Thymus (tissue), 11 donors: ENCODE data around the gene HSFX3. TPM values are rescaled to one million over a fixed set of nuclear protein-coding genes. Genes with fewer than 3 reads are reported as not detected.

Experiments
- DNase-seq, 9 donors: peaks; one replicate each; pipeline ENCODE4 v3.0.0-alpha.2; 2013; ENCODE audit warnings: low spot score in 9 of 9, low read depth in 6 of 9, missing footprints in 1 of 9
- H3K27ac ChIP-seq, 2 donors: one replicate each; pipeline ENCODE4 v1.5.1; 2013; ENCODE audit warnings: control low read depth in 1 of 2, low read depth in 1 of 2, low read length in 1 of 2, mild to moderate bottlenecking in 1 of 2, moderate library complexity in 1 of 2
- H3K27me3 ChIP-seq, 2 donors: one replicate each; pipeline ENCODE4 v1.5.1; 2013; ENCODE audit warnings: low read length in 1 of 2; ENCODE audit not compliant: control insufficient read depth in 2 of 2, insufficient read depth in 1 of 2
- H3K36me3 ChIP-seq, 2 donors: one replicate each; pipeline ENCODE4 v1.5.1; 2013; ENCODE audit warnings: low read length in 1 of 2, mild to moderate bottlenecking in 1 of 2, moderate library complexity in 1 of 2; ENCODE audit not compliant: control insufficient read depth in 2 of 2, insufficient read depth in 2 of 2
- H3K4me1 ChIP-seq, 2 donors: one replicate each; pipeline ENCODE4 v1.5.1; 2013; ENCODE audit warnings: low read length in 2 of 2; ENCODE audit not compliant: control insufficient read depth in 2 of 2, insufficient read depth in 2 of 2
- H3K4me3 ChIP-seq, 2 donors: one replicate each; pipeline ENCODE4 v1.5.1; 2013; ENCODE audit warnings: low read length in 2 of 2, control low read depth in 1 of 2, mild to moderate bottlenecking in 1 of 2
- H3K9me3 ChIP-seq, 2 donors: one replicate each; pipeline ENCODE4 v1.5.1; 2013; ENCODE audit warnings: low read length in 1 of 2, mild to moderate bottlenecking in 1 of 2; ENCODE audit not compliant: control insufficient read depth in 2 of 2, insufficient read depth in 1 of 2
- WGBS: extraction: QIAGEN DNeasy Blood & Tissue Kit; methylation state at CpG from one replicate; pipeline ENCODE4 v1.1.7; 2013; 5-methylcytosine and 5-hydroxymethylcytosine counted together
- polyA plus RNA-seq: library from polyadenylated mRNA; stranded (reverse); fragments of 200-250 nt; gene quantifications from one replicate; pipeline ENCODE4 v1.2.3, GENCODE V29; 2013
- total RNA-seq: library from RNA; stranded (reverse); fragments of 120-200 nt; gene quantifications from one replicate; pipeline ENCODE4 v1.2.4, GENCODE V29; 2013
- donor health status: healthy.

The HSFX3 gene
- total and polyA plus RNA-seq, 2 donors, result 0.28 to 1.6 TPM

DNA sequence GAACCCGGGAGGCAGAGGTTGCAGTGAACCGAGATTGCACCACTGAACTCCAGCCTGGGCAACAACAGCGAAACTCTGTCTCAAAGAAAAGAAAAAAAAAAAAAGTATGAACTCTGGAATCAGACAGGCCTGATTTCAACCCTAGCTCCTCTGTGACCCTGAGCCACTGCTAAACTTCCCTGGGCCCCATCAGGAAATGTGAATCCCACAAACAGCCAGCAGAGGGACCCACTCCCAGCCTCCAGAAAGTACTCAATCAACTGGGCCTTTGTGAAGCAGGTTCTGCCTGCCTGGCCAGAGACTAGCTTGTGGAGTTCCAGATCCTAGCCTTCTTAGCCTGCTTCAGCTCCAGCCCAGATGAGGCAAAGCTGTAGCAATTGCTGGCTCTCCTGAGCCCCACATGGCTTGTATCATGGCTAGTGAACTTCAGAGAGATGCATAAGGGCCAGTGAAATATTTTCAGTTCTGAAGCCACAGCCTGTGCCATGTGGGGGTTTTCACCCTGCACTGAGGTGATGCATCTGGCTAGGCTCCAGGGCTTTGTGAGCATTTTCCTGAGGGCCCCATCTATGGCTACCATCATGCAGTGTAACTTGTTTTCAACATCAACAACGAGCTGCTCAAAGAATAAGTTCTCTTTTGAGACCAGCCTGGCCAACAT is 37.4 kb downstream of the HSFX3 start:
- Histone ChIP-seq H3K27me3 (peaks cover 0 to 2% of the 10 kb centered on the region in 2 donors), H3K4me1 (peaks cover 0 to 12% of the 10 kb centered on the region in 2 donors), H3K4me3 (no peak overlapping the region), H3K9me3 (no peaks in the 10 kb centered on the region), H3K27ac (no peak overlapping the region), H3K36me3 (no peaks in the 10 kb centered on the region)
- WGBS, result 85% methylated on average over 4 of the region's 4 CpGs
- peak in 5 of 9 donors; percentile 23 to 67 (median 37) for DNase-seq

DNA sequence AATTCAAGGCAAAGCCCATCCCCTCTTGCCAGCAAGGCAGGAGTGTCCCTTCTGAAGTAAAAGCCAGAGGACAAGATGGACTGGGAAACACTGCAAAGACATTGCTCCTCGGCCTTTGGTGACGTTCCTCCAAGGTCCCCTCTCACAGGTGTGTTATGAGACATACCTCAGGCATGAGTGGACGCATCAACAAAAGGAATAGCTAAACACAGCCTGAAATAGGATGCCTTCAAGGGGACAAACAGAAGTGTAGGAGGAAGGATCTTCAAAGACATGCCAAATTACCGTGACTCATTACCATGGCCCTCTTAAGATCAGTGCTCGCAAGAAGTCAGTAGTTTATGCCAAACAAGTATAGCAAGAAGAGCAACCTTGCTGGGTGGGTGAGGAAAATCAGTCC is 38.6 kb downstream of the HSFX3 start:
- WGBS, result 96% methylated on average over 5 of the region's 5 CpGs
- Histone ChIP-seq H3K36me3 (no peaks in the 10 kb centered on the region), H3K4me3 (no peak overlapping the region), H3K9me3 (no peaks in the 10 kb centered on the region), H3K4me1 (peaks cover 0 to 12% of the 10 kb centered on the region in 2 donors), H3K27me3 (peaks cover 0 to 2% of the 10 kb centered on the region in 2 donors), H3K27ac (no peak overlapping the region)
- no peak for DNase-seq

- WGBS, result 24% methylated on average over 4 of the region's 4 CpGs
- Histone ChIP-seq H3K27me3 (peaks cover 0 to 2% of the 10 kb centered on the region in 2 donors), H3K27ac (no peak overlapping the region), H3K9me3 (no peaks in the 10 kb centered on the region), H3K4me3 (no peak overlapping the region), H3K36me3 (no peaks in the 10 kb centered on the region), H3K4me1 (peaks cover 3 to 17% of the 10 kb centered on the region in 2 donors)
- DNase-seq, result peak in 1 of 9 donors; percentile 33
These were observed 39.3 kb downstream of the HSFX3 start for GRCh38 chrX:149510386-149510785.

DNA sequence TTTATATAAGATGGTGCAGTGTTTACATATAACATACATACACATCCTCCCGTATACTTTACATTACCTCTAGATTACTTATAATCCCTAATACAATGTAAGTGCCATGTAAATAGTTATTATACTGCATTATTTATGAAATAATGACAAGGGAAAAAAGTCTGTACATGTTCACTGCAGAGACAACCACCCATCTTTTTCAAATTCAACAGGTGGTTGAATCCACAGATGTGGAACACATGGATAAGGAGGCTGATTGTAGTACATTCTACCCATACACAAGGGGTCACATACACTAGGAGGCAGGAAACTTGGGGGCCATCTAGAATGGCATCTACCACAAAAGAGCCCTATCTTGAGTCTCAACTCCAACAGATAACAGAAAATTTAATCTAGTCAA is 41.3 kb downstream of the HSFX3 start:
- Histone ChIP-seq H3K9me3 (no peaks in the 10 kb centered on the region), H3K36me3 (no peaks in the 10 kb centered on the region), H3K27me3 (peaks cover 0 to 2% of the 10 kb centered on the region in 2 donors), H3K4me1 (peaks cover 3 to 16% of the 10 kb centered on the region in 2 donors), H3K4me3 (no peak overlapping the region), H3K27ac (no peak overlapping the region)
- WGBS, result 95% methylated on average over 1 of the region's 1 CpG
- DNase-seq, result no peak

DNA sequence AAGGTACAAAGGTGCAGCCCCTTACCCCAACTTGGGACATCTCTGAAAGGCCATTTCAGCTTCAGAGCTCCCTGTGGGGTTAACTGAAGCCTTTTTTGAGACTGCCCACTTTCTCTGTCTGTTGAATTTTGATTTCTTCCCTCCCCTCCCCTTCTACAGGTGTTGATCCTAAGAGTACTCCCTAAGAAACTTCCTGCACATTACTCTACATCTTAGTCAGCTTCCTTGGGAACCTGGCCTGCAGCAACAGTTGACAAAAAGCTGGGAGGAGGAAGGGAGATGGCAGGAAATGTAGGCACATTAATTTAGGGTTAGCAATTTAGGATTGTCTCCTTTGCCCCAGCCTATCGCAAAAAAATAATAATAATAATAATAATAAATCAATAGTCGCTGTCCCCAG is 43.4 kb downstream of the HSFX3 start:
- DNase-seq, result no peak
- no peaks in the 10 kb centered on the region for H3K9me3 ChIP-seq

GRCh38 chrX:149505671-149506070 is 44.1 kb downstream of the HSFX3 start:
- peaks cover 0 to 2% of the 10 kb centered on the region in 2 donors for H3K27me3 ChIP-seq
- WGBS, result 94% methylated on average over 9 of the region's 9 CpGs
- no peak overlapping the region for H3K27ac ChIP-seq
- no peaks in the 10 kb centered on the region for H3K9me3 ChIP-seq
- peaks cover 3 to 14% of the 10 kb centered on the region in 2 donors for H3K4me1 ChIP-seq
- peak overlapping the region in 1 of 2 donors; percentile 58 for H3K4me3 ChIP-seq
- DNase-seq, result no peak
- H3K36me3 ChIP-seq, result no peaks in the 10 kb centered on the region

More for the DNA sequence above, 43.4 kb downstream of the HSFX3 start:
- WGBS, result 97% methylated on average over 2 of the region's 2 CpGs
- Histone ChIP-seq H3K27me3 (peaks cover 0 to 2% of the 10 kb centered on the region in 2 donors), H3K27ac (no peak overlapping the region), H3K36me3 (no peaks in the 10 kb centered on the region), H3K4me3 (no peak overlapping the region), H3K4me1 (peaks cover 3 to 14% of the 10 kb centered on the region in 2 donors)

DNA sequence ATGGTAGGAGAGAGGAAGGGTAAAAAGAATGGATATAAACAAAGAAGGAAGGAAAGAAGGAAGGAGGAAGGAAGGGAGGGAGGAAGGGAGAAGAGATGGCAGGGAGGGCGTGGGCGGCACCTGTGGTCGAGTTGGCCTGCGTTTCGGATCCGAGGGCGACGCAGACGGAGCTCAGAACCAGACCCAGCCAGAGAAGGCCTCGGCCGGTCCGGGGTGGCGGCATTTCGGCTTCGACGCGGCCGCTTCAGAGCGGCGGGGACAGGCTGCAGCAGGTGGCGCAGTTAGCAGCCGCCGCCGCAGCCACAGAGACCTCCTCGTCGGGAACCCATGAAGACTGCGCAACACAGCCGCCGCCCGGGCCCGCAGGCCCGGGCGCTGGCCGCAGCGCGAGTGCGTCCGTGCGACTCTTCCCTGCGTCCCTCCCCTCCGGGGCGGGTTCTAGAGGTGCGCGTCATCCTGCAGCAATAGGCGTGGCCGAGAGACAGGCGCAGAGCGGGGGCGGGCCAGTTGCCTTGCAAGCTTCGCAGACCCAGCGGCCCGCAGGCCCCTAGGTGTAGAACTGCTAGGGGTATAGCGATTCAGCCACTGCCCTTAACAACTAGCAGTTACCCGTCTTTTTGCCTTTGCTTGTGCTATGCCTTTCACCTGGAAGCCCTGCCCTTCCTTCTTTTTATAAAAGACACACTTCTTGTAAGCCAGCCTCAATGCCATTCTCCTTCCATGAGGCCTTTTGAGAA is 44.6 kb downstream of the HSFX3 start, which contains the start of gene IDS:
TSS of gene IDS (minus strand) at position 392 of the 737 bp plus-strand sequence. CDS start at position 223, 169 bp downstream.
- Histone ChIP-seq H3K4me1 (peaks cover 3 to 14% of the 10 kb centered on the region in 2 donors), H3K36me3 (no peaks in the 10 kb centered on the region), H3K4me3 (peak within 1 kb of the TSS; percentile 57 to 58), H3K9me3 (no peaks in the 10 kb centered on the region), H3K27me3 (peaks cover 0 to 2% of the 10 kb centered on the region in 2 donors), H3K27ac (peak within 1 kb of the TSS; percentile 74 to 78)
- under 1% methylated on average over 54 of the region's 54 CpGs for WGBS
- DNase-seq, result peak; percentile 38 to 87 (median 71)

DNA sequence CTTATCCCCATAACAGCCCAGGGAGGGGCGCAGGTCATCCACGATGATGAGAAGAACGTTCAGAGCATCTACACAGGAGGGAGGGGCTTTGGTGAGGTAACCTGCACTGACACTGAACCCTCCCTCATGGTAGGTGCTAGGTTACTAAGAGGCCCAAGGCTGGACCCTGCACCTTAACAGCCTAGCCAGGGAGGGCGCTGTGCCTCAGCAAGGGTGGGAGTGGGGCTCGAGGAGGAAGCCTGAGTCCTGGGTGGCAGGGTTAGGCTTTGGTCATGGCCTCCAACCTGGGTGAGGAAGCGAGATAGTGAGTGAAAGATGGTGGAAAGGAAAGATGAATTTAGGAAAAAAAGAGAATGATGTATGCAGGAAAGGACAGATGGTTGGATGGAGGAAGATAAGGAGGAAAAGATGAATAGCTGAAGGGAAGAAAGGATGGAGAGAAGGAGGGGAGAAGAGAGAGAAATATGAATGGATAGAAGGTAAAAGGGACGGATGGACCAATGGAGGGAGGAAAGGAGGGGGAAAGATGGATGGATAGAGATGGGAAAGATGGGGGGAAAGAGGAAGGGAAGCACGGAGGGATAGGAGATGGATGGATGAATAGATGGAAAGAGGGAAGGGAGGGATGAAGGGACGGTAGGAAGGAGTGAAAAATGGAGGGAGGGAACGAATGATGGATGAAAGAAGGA is 45.4 kb downstream of the HSFX3 start:
- peak in 3 of 9 donors; percentile 11 to 47 (median 14) for DNase-seq

More for the DNA sequence above, 45.4 kb downstream of the HSFX3 start:
- Histone ChIP-seq H3K27ac (peak overlapping the region in 1 of 2 donors; percentile 78), H3K36me3 (no peaks in the 10 kb centered on the region), H3K4me3 (peak overlapping the region; percentile 57 to 58), H3K9me3 (no peaks in the 10 kb centered on the region), H3K27me3 (peaks cover 0 to 2% of the 10 kb centered on the region in 2 donors), H3K4me1 (peaks cover 3 to 14% of the 10 kb centered on the region in 2 donors)
- 45% methylated on average over 10 of the region's 10 CpGs for WGBS
